Activated CD4-positive, alpha-beta T cell treated with anti-CD3 and anti-CD28 coated beads for 1 hour (primary cell): ENCODE results near the gene F2RL2.

Experiments
- DNase-seq: peaks from one replicate; pipeline ENCODE4 v3.0.0-alpha.2; 2020

The F2RL2 gene, protein sequence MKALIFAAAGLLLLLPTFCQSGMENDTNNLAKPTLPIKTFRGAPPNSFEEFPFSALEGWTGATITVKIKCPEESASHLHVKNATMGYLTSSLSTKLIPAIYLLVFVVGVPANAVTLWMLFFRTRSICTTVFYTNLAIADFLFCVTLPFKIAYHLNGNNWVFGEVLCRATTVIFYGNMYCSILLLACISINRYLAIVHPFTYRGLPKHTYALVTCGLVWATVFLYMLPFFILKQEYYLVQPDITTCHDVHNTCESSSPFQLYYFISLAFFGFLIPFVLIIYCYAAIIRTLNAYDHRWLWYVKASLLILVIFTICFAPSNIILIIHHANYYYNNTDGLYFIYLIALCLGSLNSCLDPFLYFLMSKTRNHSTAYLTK

DNA sequence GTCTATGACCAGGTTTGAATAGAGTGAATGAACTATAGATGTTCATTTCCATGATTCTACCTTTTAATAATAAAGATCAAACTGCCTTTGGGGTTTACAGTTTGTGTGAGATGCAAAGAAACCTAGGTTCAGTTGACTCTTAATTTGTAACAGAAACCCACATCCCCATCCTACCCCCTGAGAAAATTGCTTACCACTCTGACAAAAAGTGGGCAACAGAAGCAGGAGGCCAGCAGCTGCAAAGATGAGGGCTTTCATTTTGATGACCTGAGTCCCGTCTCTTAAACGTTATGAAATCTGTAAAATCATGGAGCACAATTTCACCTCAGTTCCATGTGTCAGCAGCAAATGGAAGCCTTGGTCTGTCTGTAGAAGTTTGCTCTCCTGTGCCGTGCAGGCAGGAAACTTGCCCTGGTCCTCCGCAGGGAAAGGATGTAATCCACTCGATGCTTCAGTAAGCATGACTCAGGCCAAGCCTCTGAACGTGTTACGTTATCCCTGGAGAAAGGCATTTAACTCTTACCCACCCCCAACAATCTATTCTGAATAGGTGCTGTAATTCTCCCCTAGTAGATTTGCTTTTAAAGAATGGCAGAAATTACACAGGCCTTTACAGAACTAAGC, at the start of gene F2RL2:
Gene F2RL2 (minus strand): TSS at position 431 of the 624 bp plus-strand sequence. CDS start 173 bp downstream, at position 258.
- DNase-seq = no peak

DNA sequence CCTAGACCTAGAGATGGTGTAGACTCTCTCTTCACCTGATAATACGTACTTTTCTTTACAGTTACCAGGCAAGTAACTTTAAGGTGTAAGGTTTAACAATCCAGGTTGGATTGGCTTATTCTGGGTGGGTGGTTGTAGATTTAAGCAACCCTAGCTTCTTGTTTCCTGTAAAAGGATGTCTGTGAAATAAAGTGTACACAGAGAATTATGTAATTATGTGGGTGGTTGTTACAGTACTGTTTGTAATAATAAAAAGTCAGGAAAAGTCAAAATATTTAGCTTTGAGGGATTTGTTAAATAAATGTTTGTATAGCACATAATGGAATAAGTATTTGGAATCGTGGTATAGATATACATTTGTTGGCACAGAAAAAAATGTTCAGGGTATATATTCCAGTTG, 49.0 kb upstream of the F2RL2 start:
- DNase-seq = no peak

DNA sequence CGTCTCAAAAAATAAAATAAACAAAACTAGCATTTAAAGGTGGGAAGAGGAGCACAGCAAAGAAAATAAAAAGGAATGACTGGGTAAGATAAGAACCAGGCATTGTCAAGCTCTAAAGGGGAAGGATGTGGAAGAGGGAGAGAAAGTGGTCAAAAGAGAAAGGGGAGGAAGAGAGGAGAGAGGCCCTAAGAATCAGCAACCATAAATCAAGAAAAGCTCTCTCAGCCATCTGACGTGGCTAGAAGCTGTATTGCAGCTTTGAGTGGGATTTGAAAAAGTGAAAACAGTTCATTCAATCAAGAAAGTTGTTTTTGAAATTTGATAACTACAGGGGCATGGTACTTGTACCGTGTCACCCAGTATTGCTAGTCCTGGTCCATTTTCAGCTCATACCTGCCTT, 47.3 kb upstream of the F2RL2 start:
- no peak for DNase-seq

DNA sequence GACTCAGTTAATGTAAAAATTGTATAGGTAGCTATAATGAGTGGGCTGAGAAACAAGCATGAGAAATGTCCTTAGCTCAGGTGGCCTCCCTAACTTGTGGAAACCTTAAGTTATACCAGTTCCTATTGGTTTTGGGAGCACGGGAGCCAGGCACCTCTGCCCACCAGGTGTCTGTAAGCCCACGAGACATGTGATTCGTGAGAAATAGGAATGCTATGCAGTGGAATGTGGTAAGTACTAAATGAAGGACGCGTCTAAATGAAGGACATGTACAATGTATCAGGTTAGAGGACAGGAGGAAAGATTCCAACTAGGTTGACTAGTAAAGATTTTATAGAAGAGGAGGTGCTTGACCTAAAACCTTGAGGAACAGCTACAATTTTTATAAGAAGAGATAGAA, 46.0 kb upstream of the F2RL2 start:
- no peak for DNase-seq

DNA sequence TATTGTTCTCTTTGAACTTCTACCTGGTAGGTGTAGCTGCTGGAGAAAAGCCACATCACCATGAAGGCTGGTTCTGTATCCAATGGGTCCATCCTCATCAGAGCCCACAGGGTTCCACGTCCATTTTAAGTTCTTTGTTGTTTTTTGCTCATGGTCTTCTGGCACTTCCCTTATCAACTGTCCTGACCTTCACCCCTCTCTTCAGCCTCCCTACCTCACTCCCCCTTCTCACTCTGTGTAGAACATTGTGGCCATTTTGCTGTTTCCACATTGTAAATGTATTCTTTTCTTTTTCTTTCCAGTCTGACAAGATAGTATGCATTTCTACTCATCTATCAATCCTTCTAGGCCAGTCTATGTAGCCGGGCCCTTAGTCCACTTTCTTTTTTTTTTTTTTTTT, 44.3 kb upstream of the F2RL2 start:
- DNase-seq = no peak

DNA sequence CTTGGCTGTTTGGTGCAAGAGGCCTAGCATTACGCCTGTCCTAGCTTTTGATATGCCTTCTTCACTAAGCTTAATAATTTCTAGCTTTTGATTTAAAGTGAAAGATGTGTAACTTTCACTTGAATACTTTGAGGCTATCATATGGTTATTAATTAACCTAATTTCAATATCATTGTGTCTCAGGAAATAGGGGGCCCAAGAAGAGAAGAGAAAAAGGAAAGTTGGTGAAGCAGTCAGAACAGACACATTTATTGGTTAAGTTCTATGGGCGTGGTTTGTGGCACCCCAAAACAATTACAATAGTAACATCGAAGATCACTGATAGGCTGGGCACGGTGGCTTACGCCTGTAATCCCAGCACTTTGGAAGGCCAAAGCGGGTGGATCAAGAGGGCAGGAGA, 40.9 kb upstream of the F2RL2 start:
- no peak for DNase-seq

DNA sequence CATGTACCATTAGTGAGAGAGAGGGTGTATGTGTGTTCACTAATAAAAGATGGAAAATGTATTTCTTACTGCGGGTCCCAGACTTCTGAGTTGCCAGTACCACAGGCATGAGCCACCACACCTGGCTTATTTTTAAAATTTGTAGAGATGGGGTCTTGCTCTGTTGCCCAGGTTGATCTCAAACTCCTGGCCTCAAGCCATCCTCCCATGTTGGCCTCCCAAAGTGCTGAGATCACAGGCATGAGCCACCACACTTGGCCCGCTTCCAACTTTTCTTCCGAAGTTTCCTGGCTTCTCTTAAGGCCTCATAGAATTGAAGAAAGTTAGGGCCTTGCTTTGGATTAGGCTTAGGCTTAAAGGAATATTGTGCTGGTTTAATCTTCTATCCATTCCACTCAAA, 40.4 kb upstream of the F2RL2 start:
- DNase-seq = no peak

DNA sequence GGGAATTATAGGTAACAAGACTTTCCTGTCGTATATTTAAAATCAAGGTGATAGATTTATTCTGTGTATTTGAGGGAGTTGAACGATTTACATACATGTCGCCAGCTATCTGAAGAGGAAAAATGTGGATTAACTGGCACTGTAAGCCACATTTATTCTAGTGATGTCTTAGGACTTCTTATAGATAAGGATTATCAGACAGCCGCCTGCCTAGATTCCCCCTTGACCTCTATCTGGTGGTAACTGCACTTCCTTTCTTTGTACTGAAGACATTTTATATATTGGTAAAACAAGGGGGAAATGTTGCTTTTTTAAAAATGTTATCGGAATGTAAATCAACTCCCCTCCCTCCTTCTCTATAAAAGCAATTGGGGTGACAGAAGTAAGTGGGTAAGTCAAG, 39.3 kb upstream of the F2RL2 start:
- no peak for DNase-seq

DNA sequence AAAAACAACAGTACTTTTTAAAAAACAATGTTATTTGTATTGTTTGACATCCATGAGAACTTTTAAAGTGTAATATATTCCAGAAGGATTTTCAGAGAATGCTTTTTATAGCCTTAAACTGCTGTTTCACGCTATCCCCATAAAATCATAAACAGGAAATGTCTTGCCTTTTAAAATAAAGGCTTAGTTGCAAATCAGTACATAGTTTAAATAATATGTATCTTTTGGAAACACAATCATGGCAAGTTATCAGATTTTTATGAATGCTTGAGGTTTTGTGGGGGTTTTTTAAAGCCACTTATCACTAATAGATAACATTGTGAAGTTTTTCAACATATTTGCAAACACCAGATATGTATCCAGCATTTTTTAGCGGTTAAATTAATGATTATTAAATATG, 37.2 kb upstream of the F2RL2 start:
- no peak for DNase-seq

DNA sequence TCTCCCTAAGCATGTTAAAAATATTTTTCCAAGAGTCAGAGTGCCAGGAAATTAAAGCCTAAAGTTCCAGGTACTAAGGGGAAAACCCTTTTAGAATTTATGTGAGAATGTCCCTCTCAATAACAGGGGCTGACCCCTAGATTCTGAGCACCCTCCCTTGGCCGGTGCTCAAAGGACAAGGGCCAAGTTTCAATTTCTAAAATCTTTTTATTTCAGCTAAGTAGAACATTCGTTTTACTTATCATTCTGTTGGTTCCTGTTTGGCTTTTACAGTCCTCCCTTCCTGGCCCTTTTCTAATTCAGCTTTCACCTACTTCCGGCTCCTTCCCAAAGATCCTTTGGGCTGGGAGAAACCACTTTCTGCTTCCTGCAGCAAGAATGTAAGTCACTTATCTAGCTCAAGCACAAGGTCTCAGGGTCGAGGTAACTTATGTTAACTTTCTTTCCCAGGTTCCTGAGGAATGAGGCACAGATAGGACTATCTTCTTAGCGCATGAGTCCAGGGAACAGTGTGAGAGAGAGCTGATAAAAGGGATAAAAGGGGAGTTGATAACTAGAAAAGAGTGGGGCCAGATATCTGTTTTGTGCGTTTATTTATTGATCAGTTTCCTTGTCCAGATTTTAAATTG, 34.6 kb upstream of the F2RL2 start:
- no peak for DNase-seq

DNA sequence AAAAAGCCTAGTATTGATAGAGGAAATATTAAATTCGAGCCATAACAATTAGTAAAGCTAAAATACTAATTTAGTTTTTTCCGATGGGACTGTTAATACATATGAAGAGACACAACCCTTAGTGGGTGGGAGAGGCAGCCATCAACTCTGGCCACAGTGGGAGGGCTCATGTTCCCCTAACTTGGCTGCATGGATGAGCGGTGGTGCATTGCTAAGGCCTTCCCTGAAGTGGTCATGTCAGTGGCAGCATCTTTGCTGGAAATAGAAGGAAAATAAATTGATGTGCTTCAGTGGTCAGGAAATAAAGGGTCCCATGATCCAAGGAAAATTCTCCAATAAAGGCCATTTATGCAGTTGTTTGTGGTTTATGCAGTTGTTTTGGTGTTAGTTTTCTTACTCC, 33.9 kb upstream of the F2RL2 start:
- no peak for DNase-seq

DNA sequence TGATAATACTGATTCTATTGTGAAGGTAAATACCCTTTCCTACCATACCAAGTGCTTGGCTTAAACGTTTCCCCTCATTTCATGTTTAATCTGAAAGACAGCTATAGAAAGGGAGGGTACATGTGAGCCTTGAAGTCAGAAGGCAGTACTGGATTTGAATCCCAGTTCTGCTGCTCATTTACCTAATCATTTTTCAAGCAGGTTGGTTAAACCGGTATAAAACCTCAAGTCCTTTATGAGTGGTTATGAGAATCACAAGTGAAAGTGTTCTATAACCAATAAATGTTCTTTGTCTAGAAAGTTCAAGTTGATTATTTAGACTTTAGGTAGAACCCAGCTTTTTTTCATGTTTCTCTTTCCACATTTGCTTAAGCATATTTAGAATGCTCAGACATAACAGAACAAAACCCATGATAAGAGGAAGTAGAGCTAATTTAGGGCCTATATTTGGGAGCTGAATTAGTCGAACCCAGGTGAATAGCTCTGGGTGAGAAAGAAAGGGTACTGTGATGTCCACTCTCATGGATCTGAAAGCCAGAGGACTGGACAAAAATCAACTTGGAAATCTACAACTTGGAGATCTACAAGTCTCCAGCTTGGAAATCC, 29.7 kb upstream of the F2RL2 start:
- DNase-seq = no peak

DNA sequence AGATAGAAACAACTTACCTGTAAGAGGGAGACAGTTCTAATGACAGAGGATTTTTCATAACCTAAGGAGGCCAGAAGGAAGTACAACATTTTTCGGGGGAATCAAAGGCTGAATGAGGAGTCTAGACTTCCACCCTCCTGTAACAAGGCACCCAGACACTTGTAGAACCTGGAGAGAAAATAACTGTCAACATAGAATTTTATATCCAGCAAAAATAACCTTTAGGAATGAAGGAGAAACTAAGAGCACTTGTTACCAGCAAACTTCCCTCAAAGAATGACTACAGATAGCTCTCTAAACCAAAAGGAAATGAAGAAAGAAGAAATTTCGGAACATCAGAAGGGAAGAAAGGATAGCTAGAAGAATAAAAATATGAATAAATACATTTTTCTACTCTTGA, 25.9 kb upstream of the F2RL2 start:
- DNase-seq = no peak

DNA sequence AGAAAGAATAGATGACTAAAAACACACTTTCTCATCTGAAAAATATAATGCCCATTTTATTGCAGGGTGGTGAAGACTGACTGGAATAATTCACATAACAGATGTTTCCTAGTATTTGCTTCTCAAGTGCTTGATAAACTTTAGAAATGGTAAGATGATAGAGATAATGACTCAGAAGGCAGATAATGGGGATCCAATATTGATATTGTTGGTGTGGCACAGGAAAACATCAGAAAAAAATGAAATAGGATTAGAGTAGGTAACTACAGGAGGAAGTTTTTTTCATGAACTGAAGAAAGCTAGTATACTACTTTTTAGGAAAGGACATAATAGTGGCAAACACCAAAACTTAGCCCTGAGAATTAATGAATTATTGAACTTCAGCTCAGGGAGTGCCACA, 20.2 kb upstream of the F2RL2 start:
- no peak for DNase-seq

DNA sequence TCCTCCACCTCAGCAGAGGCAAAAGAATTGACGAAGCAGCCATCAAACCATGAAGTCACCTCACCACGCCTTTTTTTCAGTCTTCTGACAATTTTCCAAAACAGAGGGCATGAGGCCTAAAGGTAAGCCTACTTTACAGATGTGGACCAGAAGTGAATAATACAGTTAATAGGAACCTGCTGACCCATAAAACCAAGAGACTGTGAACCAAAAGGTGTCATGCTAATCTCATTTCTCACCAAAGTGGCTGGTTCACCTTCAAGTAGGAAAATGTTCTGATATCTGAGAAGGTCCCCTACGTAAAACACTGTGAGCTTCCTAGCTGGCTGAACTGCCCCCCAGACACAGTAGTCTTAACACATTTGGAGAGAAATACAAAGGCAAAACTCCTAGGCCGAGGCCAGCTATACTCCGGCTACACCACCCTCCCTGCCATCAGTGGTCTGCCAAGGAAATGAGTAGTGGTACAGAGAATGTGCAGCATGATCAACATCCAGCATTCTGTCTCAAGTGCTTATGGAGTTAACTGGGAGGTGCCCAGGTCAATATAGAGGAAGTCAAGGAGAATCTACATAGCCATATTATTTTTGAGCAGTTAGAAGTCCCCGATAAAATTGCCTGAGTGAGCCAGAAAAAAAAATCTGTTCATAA, 19.3 kb upstream of the F2RL2 start:
- DNase-seq = no peak

DNA sequence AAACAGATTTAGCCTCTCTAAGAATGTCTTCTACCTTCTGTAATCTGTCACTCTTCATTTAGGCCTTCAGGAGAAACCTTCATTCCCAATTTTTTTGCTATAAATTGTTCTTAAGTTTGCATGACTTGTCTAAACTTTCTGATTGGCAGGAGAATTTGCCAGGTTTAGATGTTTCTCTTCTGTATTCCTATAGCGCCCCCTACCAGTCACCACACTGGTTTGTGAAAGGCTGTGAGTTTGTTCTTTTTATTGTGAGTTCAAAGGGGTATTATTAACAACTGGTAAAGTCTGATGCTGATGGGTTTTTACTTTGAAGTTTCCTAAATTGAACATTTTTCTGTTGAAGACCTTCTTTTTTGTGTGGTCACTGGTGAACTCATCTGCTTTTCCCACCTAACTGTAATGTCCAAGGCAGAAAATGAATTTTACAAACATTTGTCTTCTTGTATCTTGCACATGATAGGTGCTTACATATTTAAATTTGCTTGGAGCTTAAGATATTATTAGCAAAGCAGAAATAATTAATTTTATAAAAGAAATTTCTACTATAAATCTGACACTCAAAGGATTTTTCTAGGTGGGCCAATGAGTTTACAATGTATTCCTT, 18.4 kb upstream of the F2RL2 start:
- peak; percentile 30 for DNase-seq

DNA sequence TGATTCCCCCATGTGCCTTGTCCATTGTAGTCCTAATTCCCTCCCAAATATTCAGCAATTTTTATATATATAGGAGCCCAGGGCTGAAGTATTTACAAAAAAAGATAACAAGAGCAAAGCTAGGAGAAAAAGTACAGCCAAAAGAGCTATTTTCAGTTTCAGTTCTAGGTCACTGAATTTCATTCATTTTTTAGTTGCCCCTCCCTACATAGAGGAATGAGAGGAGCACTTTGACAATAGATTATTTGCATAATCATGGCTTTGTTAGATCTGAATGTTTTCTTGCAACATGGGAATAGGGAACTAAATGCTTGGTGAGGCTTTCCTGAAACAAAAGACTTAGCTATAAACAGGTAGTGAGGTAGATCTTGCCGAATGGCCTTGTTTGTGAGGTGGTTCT, 15.3 kb upstream of the F2RL2 start:
- no peak for DNase-seq

DNA sequence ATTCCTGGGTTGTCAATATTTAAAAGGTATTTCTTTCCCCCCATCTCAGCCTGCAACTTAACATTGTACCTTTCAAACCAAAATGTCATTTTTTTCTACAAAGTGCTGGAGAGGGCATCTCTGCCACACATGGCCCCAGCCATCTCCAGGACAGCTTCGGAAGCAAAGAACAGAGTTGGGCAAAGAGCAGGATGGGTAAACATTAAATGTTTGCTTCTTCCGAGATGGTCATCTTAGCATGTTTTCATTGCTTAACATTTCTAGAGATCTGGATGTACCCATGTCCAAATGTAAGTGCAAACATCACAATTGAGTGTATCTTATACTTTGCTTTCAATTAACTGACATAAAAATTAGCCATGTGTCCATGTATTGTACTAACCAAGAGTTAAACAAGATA, 14.3 kb upstream of the F2RL2 start:
- no peak for DNase-seq

DNA sequence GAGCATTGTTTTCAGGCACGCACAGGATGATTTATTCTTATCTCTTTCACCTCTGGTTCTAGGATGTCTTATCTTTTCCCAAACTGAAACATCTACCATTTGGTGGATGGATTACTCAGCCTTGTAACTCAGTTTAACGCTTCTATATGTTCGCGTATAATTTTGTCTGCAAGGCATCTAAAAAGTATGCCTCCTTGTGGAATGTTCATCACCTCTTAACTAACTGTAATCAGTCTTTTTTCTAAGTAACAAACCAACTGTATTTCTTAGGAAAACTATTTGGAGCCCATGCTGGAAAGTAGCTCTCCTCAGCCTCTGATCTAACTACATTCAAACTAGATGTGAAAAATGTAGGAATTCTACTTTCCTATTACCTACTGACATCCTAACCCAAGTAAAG, 11.5 kb upstream of the F2RL2 start:
- no peak for DNase-seq

DNA sequence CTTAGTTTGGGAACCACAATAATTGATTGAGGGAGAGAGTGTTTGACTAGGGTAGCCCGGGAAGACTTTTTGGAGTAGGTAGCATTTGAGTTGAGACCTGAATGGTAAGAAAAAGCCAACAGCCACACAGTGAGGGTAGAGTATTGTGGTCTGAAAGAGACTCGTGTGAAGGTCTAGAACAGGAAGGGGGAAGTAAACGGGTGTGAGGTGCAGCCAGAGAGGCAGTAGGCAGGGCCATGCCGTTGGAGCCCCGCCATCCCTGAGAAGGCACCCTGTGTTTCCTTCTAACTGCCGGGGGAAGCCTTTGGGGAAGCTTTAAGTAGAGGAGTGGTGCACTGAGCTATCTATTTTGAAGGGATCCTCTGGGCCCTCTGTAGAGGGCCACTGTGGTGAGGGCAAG, 3.5 kb upstream of the F2RL2 start:
- no peak for DNase-seq

DNA sequence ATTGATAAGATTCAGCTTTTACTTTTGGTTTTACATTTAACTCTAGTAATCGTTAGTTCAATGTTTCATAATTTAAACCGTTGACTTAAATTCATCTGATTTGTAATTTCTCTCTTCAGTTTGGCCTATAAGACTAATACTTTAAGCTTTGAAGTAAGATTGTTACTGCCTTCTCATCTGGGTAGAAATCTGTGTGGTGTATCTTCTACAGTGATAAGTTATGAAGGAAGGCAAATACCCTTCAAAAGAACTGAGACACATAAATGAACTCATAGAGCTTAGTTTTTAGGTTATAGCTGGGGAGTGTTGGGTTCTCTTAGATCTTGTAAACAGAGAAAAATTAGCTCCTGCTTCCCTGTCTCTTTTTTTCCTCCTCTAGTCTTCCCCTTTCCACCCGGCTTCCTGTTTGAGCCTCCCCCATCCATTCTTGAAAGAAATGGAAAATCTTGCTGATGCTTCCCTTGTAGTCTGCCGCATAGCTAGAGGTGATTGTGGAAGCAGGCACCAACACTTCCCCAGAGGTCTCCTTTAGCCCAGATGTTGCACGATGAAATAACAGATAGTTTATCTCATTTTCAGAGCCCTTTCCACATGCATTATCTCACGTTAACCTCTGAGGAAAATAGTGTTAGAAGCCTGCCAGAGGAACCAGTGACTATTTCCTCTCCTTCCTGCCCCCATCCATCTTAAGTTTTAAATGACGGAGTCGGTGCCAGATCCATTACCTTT, 2.0 kb upstream of the F2RL2 start:
- DNase-seq = no peak

DNA sequence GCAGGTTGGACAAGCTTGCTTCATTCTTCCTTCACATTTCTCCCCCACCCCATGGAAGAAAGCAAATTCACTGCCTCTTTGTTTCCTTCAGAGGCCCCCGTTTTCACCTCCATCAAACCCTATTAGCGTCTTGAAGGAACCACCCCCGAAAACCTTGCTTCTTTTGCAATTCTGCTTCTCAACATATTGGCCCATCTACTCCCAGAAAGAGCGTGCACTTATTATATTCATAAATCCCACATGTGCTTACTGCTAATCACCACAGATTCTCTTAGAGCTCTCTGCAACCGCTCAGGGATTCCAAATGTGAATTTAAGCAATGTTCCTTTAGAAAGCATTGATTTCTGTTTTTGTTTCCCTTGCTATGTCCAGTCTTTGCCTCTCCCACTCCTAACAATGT, 1.1 kb downstream of the F2RL2 start:
- no peak for DNase-seq
